Muscle of leg (tissue), 11 donors: Measurements from ENCODE around the gene TMEM229A. TPM values are rescaled to one million over a fixed set of nuclear protein-coding genes. Genes with fewer than 3 reads are reported as not detected.
"Not testable (repeated sequence)": the region's sequence is repeated elsewhere in the genome, so short reads cannot be mapped to it uniquely, and the experiment has no call there.

Experiments used
- DNase-seq: peaks from one replicate; pipeline ENCODE4 v3.0.0; 2013
- H3K27ac ChIP-seq: one replicate; pipeline ENCODE4 v1.5.1; 2013; ENCODE audit warnings: mild to moderate bottlenecking, low read length, control low read depth
- H3K27me3 ChIP-seq: one replicate; pipeline ENCODE4 v1.6.1; 2013; ENCODE audit warnings: low read length; ENCODE audit not compliant: control insufficient read depth, insufficient read depth
- H3K36me3 ChIP-seq: one replicate; pipeline ENCODE4 v1.6.1; 2013; ENCODE audit warnings: low read length; ENCODE audit not compliant: control insufficient read depth, insufficient read depth
- H3K4me1 ChIP-seq: one replicate; pipeline ENCODE4 v1.6.1; 2013; ENCODE audit warnings: low read length; ENCODE audit not compliant: control insufficient read depth, insufficient read depth
- H3K4me3 ChIP-seq: one replicate; pipeline ENCODE4 v1.5.1; 2013; ENCODE audit warnings: low read length, control low read depth
- H3K9me3 ChIP-seq: replicated peaks from 2 replicates; pipeline ENCODE4 v1.6.1; 2013; ENCODE audit warnings: low read depth, low read length; ENCODE audit not compliant: control insufficient read depth
- WGBS: methylation state at CpG from one replicate; pipeline ENCODE4 v1.1.5; 2013; ENCODE audit warnings: missing lambda C conversion rate; ENCODE audit not compliant: insufficient coverage; 5-methylcytosine and 5-hydroxymethylcytosine counted together
- polyA plus RNA-seq, 8 donors: library from polyadenylated mRNA; unstranded; fragments of 120-200 nt; gene quantifications; one replicate each; pipeline versions ENCODE4 v1.2.1 to v1.2.3, GENCODE V29; 2013; ENCODE audit warnings: inconsistent platforms in 1 of 8, low replicate concordance in 1 of 8; ENCODE audit not compliant: insufficient read length in 8 of 8, insufficient read depth in 1 of 8
- total RNA-seq: library from RNA; stranded (reverse); fragments of 120-200 nt; gene quantifications from one replicate; pipeline ENCODE4 v1.2.4, GENCODE V29; 2013

The TMEM229A gene
- total and polyA plus RNA-seq, 9 donors = 0.08 TPM; not detected in 8

DNA sequence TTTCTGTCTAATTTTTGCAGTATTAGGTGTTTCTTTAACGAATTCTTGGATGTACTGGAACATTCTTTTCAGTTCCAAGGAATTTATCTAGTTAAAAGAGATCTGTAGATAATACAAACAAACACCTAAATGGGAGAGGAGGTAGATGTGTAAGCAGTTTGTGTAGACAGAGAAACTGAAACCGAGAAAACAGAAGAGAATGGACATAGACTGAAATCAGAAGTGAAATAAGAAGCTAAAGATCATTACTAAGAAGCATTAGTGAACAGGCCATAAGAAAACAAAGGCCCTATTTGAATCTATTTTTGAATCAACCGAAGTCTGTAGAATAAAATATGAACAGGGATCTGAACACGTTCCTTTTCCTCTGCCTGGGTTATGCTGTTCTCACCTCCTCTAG is 26.5 kb upstream of the TMEM229A start:
- H3K27me3 ChIP-seq = no peaks in the 10 kb centered on the region
- no peaks in the 10 kb centered on the region for H3K4me1 ChIP-seq
- H3K36me3 ChIP-seq = no peaks in the 10 kb centered on the region
- no peak overlapping the region for H3K4me3 ChIP-seq
- no peak overlapping the region for H3K27ac ChIP-seq
- no peak for DNase-seq
- no CpG with 5 or more reads among the region's 4 CpGs for WGBS
- no peaks in the 10 kb centered on the region for H3K9me3 ChIP-seq

DNA sequence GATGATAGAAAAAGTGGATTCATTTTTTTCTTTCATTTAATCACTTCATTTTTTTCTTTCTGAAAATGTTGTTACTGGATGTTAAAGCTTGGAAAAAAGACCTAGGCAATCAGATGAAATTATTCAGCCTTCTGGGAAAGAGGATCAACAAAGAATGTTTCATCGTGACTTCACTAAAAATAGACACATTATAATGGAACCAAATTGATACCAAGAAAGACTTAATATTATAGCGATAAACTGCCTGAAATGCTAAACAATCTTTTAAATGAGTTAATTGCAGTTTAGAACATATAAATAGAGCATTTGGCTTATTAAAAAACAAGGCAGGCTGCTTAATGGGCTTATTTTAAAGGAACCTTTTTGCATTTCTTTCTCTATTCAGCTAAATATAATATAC is 25.6 kb upstream of the TMEM229A start:
- no peak for DNase-seq
- H3K27ac ChIP-seq = no peak overlapping the region
- H3K9me3 ChIP-seq = no peaks in the 10 kb centered on the region
- H3K4me1 ChIP-seq = no peaks in the 10 kb centered on the region
- no peak overlapping the region for H3K4me3 ChIP-seq
- H3K36me3 ChIP-seq = no peaks in the 10 kb centered on the region
- WGBS = no CpG with 5 or more reads among the region's 2 CpGs
- H3K27me3 ChIP-seq = no peaks in the 10 kb centered on the region

DNA sequence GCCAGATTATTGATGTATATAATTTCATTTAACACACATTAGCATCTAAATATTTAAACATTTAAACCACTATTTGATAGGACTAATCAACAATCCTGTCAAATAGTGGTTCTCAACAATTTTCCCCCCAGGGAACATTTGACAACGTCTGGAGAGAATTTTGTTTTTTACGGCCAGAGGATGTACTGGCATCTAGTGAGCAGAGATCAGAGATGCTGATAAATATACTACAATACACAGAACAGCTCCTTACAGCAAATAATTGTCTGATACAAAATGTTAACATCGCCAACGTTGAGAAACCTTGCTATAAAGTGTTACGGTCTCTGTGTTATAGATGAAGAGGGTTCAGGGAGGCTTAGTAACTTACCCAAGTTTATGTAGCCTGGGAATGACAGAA is 25.0 kb upstream of the TMEM229A start:
- no peaks in the 10 kb centered on the region for H3K9me3 ChIP-seq
- no peaks in the 10 kb centered on the region for H3K27me3 ChIP-seq
- no peak for DNase-seq
- H3K27ac ChIP-seq = no peak overlapping the region
- no peaks in the 10 kb centered on the region for H3K36me3 ChIP-seq
- no peak overlapping the region for H3K4me3 ChIP-seq
- no peaks in the 10 kb centered on the region for H3K4me1 ChIP-seq
- 75% methylated on average over 1 of the region's 5 CpGs for WGBS

DNA sequence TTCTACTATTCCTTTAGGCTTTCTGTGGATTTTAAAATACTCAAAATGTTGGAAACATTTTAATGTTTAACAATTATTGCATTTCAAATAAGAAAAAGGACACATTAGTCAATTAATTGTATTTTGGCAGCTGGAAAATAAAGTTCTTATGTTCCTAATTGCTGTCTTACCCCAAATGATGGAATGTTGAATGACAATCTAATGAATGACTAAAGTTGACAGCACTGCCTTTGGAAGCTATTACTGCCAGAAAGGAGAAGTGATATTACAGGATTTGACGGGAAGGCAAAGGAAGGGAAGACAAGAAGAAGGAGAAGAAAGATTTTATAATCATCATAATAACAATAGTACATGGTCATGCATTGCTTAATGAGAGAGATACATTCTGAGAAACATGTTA is 23.4 kb upstream of the TMEM229A start:
- H3K27ac ChIP-seq = no peak overlapping the region
- no CpG with 5 or more reads among the region's 1 CpG for WGBS
- H3K27me3 ChIP-seq = no peaks in the 10 kb centered on the region

DNA sequence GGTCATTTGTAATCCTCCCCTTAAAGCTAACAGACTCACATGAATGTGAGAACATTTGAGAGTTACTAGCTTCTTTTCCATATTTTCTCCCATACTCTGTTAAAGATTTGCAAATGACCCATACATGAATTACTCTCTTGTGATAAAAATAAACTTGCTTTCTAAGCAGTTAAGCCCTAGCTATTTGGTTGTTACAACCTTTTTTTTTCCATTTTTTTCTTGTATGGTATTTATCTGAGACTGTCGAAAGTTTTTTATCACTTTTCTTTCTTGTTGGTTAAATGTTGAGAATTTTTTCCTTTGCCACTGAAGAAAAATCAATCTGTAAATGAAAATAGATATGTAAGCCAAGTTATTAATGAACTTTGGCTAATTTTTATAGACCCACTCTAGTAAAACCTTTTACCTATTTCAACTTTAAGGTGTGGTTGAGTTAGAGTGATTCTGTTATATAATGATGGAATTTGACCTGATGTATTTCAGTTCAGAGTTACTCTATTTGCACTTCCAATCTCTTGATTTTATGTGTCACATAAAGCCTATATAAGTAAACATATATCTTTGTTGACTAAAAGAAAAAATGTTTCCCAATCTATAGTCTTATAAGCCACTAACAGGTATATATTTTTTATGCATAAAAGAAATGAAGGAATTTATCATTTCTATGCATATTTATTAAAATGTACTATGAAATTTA is 19.0 kb upstream of the TMEM229A start:
- Histone ChIP-seq H3K9me3 (no peaks in the 10 kb centered on the region), H3K4me3 (no peak overlapping the region), H3K4me1 (no peaks in the 10 kb centered on the region), H3K36me3 (no peaks in the 10 kb centered on the region), H3K27me3 (no peaks in the 10 kb centered on the region), H3K27ac (no peak overlapping the region)
- DNase-seq = no peak
- WGBS = no CpG with 5 or more reads among the region's 1 CpG

More for the DNA sequence above, 23.4 kb upstream of the TMEM229A start:
- no peak overlapping the region for H3K4me3 ChIP-seq
- no peak for DNase-seq
- no peaks in the 10 kb centered on the region for H3K36me3 ChIP-seq
- no peaks in the 10 kb centered on the region for H3K4me1 ChIP-seq
- H3K9me3 ChIP-seq = no peaks in the 10 kb centered on the region

DNA sequence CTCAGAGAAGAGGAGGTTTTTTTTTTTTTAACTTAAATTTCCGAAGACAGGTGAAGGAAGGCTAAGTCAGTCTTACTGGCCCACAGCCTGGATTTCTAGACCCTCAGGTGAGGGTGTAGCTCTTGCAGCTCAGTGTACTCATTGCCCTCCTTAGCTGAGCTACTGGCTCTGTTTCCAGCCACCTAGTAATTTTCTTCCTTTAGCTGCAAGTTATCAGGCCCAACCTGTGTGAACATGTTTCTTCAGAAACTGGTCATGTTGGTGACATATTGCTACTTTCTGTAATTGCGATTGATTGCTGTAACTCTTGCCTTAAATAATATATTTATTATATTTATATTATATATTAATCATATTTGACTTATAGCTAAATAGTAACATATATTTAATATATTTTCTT is 10.0 kb upstream of the TMEM229A start:
- no peaks in the 10 kb centered on the region for H3K4me1 ChIP-seq
- H3K27me3 ChIP-seq = no peaks in the 10 kb centered on the region
- no CpG with 5 or more reads among the region's 2 CpGs for WGBS
- H3K27ac ChIP-seq = no peak overlapping the region
- H3K4me3 ChIP-seq = no peak overlapping the region
- no peaks in the 10 kb centered on the region for H3K9me3 ChIP-seq
- DNase-seq = no peak
- H3K36me3 ChIP-seq = no peaks in the 10 kb centered on the region

DNA sequence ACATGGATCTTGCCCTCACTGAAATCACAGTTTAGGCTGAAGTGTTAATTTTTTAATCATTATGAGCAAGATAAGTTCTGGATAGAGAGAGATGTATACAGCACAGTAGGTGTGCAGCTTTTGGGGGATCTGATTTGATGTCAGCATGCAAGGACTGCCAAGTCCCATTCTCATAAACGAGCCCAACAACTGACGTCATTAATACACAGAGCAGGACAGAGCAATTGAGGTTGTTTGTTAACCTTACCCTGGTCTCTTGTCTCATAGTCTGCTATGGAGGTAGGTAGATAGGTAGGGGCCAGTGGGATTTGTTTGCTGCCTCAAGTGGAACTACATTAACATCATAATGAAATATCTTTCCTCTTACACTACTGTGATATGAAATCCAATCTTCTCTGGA is 8.6 kb upstream of the TMEM229A start:
- no peak overlapping the region for H3K27ac ChIP-seq
- no peak overlapping the region for H3K4me3 ChIP-seq
- WGBS = no CpG with 5 or more reads among the region's 2 CpGs
- H3K4me1 ChIP-seq = no peaks in the 10 kb centered on the region
- no peaks in the 10 kb centered on the region for H3K36me3 ChIP-seq
- peaks cover 3% of the 10 kb centered on the region for H3K27me3 ChIP-seq
- DNase-seq = no peak
- no peaks in the 10 kb centered on the region for H3K9me3 ChIP-seq

DNA sequence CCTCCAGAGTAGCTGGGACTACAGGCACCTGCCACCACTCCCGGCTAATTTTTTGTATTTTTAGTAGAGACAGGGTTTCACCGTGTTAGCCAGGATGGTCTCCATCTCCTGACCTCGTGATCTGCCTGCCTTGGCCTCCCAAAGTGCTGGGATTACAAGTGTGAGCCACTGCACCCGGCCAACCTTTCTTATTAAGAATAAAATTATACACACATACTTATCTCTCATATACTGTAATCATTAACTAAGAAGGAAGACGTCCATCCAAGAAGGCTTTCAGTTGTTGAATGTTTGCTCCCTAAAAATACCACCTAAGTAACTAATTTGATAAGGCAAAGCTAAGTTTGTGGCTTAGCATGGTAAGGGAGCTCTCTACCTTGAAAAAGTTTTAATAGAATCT is 5.0 kb upstream of the TMEM229A start:
- DNase-seq = not testable (repeated sequence)
- 90% methylated on average over 2 of the region's 5 CpGs for WGBS

DNA sequence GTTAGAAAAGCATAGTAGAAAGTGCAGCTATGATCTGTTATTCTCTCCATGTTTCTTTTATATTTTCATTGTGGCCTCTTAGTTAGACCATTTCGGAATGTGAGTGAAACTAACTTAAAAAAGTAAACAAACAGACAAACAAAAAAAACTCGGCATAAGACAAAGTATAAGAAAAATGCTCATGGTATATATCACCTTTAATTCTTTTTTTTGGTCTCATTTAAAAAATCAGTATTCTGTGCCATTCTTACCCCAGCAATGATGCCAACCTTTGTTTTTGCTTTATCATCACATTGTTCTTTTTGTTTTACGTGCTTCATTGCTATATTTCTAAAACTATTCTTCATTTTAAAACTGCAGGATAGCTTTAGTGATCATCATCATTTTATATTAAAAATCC is 2.8 kb upstream of the TMEM229A start:
- H3K9me3 ChIP-seq = no peaks in the 10 kb centered on the region
- H3K27ac ChIP-seq = no peak overlapping the region
- no peak for DNase-seq
- H3K27me3 ChIP-seq = peaks cover 28% of the 10 kb centered on the region
- peaks cover 15% of the 10 kb centered on the region for H3K4me1 ChIP-seq
- no CpG with 5 or more reads among the region's 3 CpGs for WGBS
- no peaks in the 10 kb centered on the region for H3K36me3 ChIP-seq
- no peak overlapping the region for H3K4me3 ChIP-seq

More for the DNA sequence above, 5.0 kb upstream of the TMEM229A start:
- H3K36me3 ChIP-seq, H3K9me3 ChIP-seq, H3K4me1 ChIP-seq, H3K27ac ChIP-seq, H3K4me3 ChIP-seq: not testable (repeated sequence)
- H3K27me3 ChIP-seq = peaks cover 18% of the 10 kb centered on the region

DNA sequence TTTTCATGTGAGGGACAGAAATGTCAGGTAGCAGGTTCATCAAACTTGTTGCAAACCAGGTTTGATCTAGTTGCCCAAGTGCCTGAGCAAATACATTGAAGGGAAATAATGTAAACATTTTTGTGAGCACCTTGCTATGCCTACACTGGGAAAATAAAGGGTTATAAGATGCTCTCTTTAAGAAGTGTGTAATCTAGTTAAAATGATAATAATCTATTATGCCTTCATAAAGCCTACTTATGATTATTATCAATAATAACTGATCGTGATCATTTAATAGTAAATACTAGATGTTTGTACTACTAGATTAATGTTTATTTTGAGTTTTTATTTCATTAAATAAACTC is 1.9 kb upstream of the TMEM229A start:
- H3K27ac ChIP-seq = no peak overlapping the region
- H3K9me3 ChIP-seq = no peaks in the 10 kb centered on the region
- no peak for DNase-seq
- no peak overlapping the region for H3K4me3 ChIP-seq
- H3K4me1 ChIP-seq = peaks cover 15% of the 10 kb centered on the region
- H3K27me3 ChIP-seq = peaks cover 31% of the 10 kb centered on the region
- no peaks in the 10 kb centered on the region for H3K36me3 ChIP-seq
- WGBS = no CpG with 5 or more reads among the region's 1 CpG
